Measurements from ENCODE around the gene SPRING1. TPM values are rescaled to one million over a fixed set of nuclear protein-coding genes. Genes with fewer than 3 reads are reported as not detected.

The SPRING1 gene
- total RNA-seq, 1 experiment from 2014 or later, result 25.4 TPM

GRCh38 chr12:116731801-116732200 is 6.1 kb downstream of the SPRING1 start:
- H3K4me3 ChIP-seq, result no peak overlapping the region
- peaks cover 3% of the 10 kb centered on the region for H3K4me1 ChIP-seq (replicated peaks)
- peaks cover 19% of the 10 kb centered on the region for H3K36me3 ChIP-seq

GRCh38 chr12:116727891-116728290 is 10.0 kb downstream of the SPRING1 start:
- no peak overlapping the region for H3K27ac ChIP-seq
- H3K4me1 ChIP-seq (replicated peaks), result no peaks in the 10 kb centered on the region
- DNase-seq (ENCODE audit: low read depth in 1 of 2, low spot score in 2 of 2), result no peak
- no peaks in the 10 kb centered on the region; the same call in 1 of the 2 replicates for H3K27me3 ChIP-seq (replicated peaks)
- H3K36me3 ChIP-seq, result peaks cover 3% of the 10 kb centered on the region
- H3K9me3 ChIP-seq (replicated peaks), result no peaks in the 10 kb centered on the region
- no peak overlapping the region for H3K4me3 ChIP-seq

More at GRCh38 chr12:116731801-116732200, 6.1 kb downstream of the SPRING1 start:
- DNase-seq (ENCODE audit: low read depth in 1 of 2, low spot score in 2 of 2), result no peak
- H3K9me3 ChIP-seq (replicated peaks), result no peaks in the 10 kb centered on the region
- H3K27me3 ChIP-seq (replicated peaks), result no peaks in the 10 kb centered on the region
- H3K27ac ChIP-seq, result no peak overlapping the region

DNA sequence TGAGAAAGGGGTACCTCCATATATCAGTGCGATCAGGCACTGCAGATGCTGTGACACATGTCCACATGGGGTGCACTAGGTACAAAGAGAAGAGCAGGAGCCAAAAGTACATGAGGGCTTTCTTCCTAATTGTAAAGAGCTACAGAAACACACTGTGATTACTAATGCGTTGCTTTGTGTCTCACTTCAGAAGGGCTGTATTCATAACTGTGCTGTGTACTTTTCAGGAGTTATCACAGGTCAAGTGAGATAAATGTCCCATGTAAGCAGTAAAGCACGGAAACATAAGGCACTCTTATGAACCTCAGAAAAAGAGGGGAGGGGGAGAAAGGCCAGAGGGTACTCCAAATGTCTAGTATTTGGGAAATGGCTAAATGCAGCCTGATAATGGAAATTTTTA is 10.6 kb downstream of the SPRING1 start:
- Histone ChIP-seq H3K27me3 (replicated peaks) (no peaks in the 10 kb centered on the region; the same call in 1 of the 2 replicates), H3K9me3 (replicated peaks) (no peaks in the 10 kb centered on the region), H3K36me3 (no peaks in the 10 kb centered on the region), H3K27ac (no peak overlapping the region), H3K4me1 (replicated peaks) (no peaks in the 10 kb centered on the region), H3K4me3 (no peak overlapping the region)
- no peak for DNase-seq (ENCODE audit: low read depth in 1 of 2, low spot score in 2 of 2)

DNA sequence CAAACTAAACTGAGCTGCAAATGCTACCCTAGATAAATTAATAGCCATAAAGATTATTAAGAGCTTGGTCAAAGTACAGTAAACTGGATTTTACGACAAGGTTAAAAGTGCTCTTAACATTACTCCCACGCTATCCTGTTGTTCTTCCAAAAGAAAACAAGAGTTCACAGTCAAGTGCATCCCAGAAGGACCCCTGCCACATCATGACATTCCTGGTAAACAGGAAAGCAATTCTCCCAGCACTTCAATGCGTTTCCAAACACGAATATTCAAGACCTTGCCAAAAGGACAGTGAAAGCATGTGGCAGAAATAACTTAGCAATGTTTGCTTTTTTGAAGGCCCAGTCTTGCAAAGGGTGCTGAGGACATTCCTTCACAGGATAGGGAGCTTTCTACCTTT is 11.2 kb downstream of the SPRING1 start:
- Histone ChIP-seq H3K36me3 (no peaks in the 10 kb centered on the region), H3K4me1 (replicated peaks) (no peaks in the 10 kb centered on the region), H3K9me3 (replicated peaks) (no peaks in the 10 kb centered on the region), H3K4me3 (no peak overlapping the region), H3K27ac (no peak overlapping the region), H3K27me3 (replicated peaks) (no peaks in the 10 kb centered on the region; the same call in 1 of the 2 replicates)
- no peak for DNase-seq (ENCODE audit: low read depth in 1 of 2, low spot score in 2 of 2)

- no peak for DNase-seq (ENCODE audit: low read depth in 1 of 2, low spot score in 2 of 2)
- Histone ChIP-seq H3K4me3 (no peak overlapping the region), H3K9me3 (replicated peaks) (no peaks in the 10 kb centered on the region), H3K4me1 (replicated peaks) (peaks cover 9% of the 10 kb centered on the region; the same call in 1 of the 2 replicates), H3K36me3 (peaks cover 11% of the 10 kb centered on the region), H3K27me3 (replicated peaks) (no peaks in the 10 kb centered on the region; the same call in 1 of the 2 replicates), H3K27ac (no peak overlapping the region)
Measured at GRCh38 chr12:116722245-116722644, 15.6 kb downstream of the SPRING1 start.

GRCh38 chr12:116719731-116720528 is 17.9 kb downstream of the SPRING1 start:
- H3K4me1 ChIP-seq (replicated peaks), result peaks cover 9% of the 10 kb centered on the region; the same call in 1 of the 2 replicates
- peaks cover 25% of the 10 kb centered on the region for H3K36me3 ChIP-seq
- no peak overlapping the region for H3K27ac ChIP-seq
- no peak for DNase-seq (ENCODE audit: low read depth in 1 of 2, low spot score in 2 of 2)
- H3K4me3 ChIP-seq, result no peak overlapping the region
- H3K9me3 ChIP-seq (replicated peaks), result no peaks in the 10 kb centered on the region
- H3K27me3 ChIP-seq (replicated peaks), result no peaks in the 10 kb centered on the region; the same call in 1 of the 2 replicates

GRCh38 chr12:116718655-116719454 is 19.0 kb downstream of the SPRING1 start:
- no peak overlapping the region for H3K27ac ChIP-seq
- no peak for DNase-seq (ENCODE audit: low read depth in 1 of 2, low spot score in 2 of 2)
- no peaks in the 10 kb centered on the region; the same call in 1 of the 2 replicates for H3K27me3 ChIP-seq (replicated peaks)
- peaks cover 9% of the 10 kb centered on the region; the same call in 1 of the 2 replicates for H3K4me1 ChIP-seq (replicated peaks)
- H3K9me3 ChIP-seq (replicated peaks), result no peaks in the 10 kb centered on the region
- H3K4me3 ChIP-seq, result no peak overlapping the region
- peaks cover 25% of the 10 kb centered on the region for H3K36me3 ChIP-seq

- Histone ChIP-seq H3K27me3 (replicated peaks) (no peaks in the 10 kb centered on the region), H3K4me3 (no peak overlapping the region), H3K9me3 (replicated peaks) (no peaks in the 10 kb centered on the region), H3K36me3 (peaks cover 25% of the 10 kb centered on the region), H3K27ac (no peak overlapping the region), H3K4me1 (replicated peaks) (peaks cover 9% of the 10 kb centered on the region; the same call in 1 of the 2 replicates)
- DNase-seq (ENCODE audit: low read depth in 1 of 2, low spot score in 2 of 2), result no peak
Measured at GRCh38 chr12:116717466-116718437, 20.1 kb downstream of the SPRING1 start.

- Histone ChIP-seq H3K36me3 (peaks cover 20% of the 10 kb centered on the region), H3K27me3 (replicated peaks) (peaks cover 13% of the 10 kb centered on the region), H3K4me3 (no peak overlapping the region), H3K9me3 (replicated peaks) (no peaks in the 10 kb centered on the region), H3K4me1 (replicated peaks) (peaks cover 10% of the 10 kb centered on the region), H3K27ac (no peak overlapping the region)
- no peak for DNase-seq (ENCODE audit: low read depth in 1 of 2, low spot score in 2 of 2)
Measured at GRCh38 chr12:116714175-116714574, 23.7 kb downstream of the SPRING1 start.

GRCh38 chr12:116713527-116713926 is 24.3 kb downstream of the SPRING1 start:
- Histone ChIP-seq H3K27me3 (replicated peaks) (peaks cover 15% of the 10 kb centered on the region), H3K36me3 (peaks cover 17% of the 10 kb centered on the region), H3K9me3 (replicated peaks) (no peaks in the 10 kb centered on the region), H3K4me1 (replicated peaks) (peaks cover 6% of the 10 kb centered on the region), H3K4me3 (no peak overlapping the region), H3K27ac (no peak overlapping the region)
- no peak for DNase-seq (ENCODE audit: low read depth in 1 of 2, low spot score in 2 of 2)

DNA sequence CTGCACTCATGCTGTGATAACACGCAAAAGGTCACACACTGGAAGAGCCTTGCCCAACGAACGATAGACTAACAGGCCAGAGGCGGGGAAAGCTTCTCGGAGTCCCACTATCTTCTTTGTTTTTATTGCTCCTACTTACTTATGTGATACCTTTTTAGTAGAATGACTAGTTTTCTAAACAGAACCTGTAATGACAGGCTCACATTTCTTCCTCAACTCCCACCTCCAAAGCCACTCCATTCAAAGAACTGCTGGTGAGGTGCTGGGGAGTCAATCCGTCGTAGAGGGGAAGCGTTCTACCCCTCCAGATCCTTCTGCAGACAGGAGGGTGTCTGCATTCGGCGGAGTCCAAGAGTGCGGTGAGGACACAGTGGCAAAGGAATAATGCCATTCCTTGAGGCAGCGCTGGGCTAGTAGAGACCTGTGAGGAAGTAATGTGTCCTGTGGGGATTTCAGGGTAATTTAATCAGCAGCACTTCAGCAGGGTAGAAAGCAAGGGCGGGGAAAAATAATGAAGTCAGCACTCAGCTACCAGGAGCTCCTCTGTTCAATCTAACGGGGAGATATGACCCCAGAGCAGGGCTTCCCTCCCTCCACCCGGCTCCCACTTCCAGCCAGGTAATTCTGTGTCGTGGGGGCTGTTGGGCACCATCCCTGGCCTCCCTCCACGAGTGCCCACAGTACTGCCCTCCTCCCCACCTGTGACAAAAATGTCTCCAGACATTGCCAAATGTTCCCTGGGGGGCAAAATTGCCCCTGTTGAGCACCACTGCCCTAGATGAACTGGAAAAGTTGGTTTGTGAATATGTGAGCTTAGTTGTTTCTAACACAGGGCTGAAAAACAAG is 25.2 kb downstream of the SPRING1 start:
- Histone ChIP-seq H3K4me3 (no peak overlapping the region), H3K27ac (no peak overlapping the region), H3K4me1 (replicated peaks) (peaks cover 4% of the 10 kb centered on the region), H3K9me3 (replicated peaks) (no peaks in the 10 kb centered on the region), H3K36me3 (peaks cover 17% of the 10 kb centered on the region), H3K27me3 (replicated peaks) (peaks cover 15% of the 10 kb centered on the region)
- DNase-seq (ENCODE audit: low read depth in 1 of 2, low spot score in 2 of 2), result no peak

- no peak for DNase-seq (ENCODE audit: low read depth in 1 of 2, low spot score in 2 of 2)
- H3K9me3 ChIP-seq (replicated peaks), result no peaks in the 10 kb centered on the region
- no peak overlapping the region for H3K27ac ChIP-seq
- H3K4me3 ChIP-seq, result no peak overlapping the region
- peaks cover 15% of the 10 kb centered on the region for H3K27me3 ChIP-seq (replicated peaks)
- peaks cover 4% of the 10 kb centered on the region for H3K4me1 ChIP-seq (replicated peaks)
- peaks cover 2% of the 10 kb centered on the region; the same call in 1 of the 2 replicates for H3K36me3 ChIP-seq
Measured at GRCh38 chr12:116710370-116711150, 27.3 kb downstream of the SPRING1 start.

Measured in SJSA1 (cell line).